NCI-H2029 (cell line): Measurements from ENCODE around the gene CAPN9.
"Not testable (repeated sequence)": the region's sequence is repeated elsewhere in the genome, so short reads cannot be mapped to it uniquely, and the experiment has no call there.

Source experiments
- DNase-seq: peaks from one replicate; lab custom pipeline; 2025; lab: John Stamatoyannopoulos, UW

Gene CAPN9

GRCh38 chr1:230823931-230824381 is 76.8 kb downstream of the CAPN9 start:
- no peak for DNase-seq

- no peak for DNase-seq
These were observed 77.3 kb downstream of the CAPN9 start for GRCh38 chr1:230824551-230824918.

DNA sequence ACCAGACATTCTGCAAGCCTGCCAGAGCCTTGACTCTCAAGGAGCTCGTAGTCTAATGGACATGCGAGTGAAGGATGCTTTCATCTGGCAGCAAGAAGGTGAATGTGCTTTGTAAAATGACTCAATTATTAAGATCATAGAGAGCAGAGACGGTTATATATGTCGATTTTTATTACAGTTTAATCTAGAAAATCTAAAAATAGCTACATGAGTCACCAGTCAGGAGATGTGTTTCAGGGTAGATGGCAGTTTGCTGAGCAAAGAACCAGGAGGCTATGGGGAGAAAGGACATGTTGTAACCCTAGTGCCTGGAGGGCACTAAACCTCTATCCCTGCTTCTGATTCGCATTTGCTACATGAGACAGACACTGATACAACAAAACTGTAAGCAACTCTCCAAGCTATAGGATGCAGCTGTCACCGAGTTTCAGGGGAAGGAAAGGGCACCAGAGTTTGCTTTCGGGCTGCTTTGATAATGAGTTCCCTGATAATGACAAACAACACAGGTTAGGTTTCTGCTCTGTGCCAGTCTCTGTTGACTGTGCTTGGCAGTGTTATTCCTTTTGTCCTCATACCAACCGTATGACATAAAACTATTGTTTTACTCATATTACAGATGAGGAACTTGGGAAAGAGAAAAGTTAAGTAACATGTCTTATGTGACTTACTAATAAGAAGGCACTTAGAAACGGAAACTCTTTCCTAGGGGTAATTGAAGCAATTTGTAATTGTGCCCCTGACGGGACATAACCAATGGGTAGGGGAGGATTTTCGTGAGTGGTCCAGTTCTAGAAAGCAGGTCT is 77.9 kb downstream of the CAPN9 start:
- no peak for DNase-seq

DNA sequence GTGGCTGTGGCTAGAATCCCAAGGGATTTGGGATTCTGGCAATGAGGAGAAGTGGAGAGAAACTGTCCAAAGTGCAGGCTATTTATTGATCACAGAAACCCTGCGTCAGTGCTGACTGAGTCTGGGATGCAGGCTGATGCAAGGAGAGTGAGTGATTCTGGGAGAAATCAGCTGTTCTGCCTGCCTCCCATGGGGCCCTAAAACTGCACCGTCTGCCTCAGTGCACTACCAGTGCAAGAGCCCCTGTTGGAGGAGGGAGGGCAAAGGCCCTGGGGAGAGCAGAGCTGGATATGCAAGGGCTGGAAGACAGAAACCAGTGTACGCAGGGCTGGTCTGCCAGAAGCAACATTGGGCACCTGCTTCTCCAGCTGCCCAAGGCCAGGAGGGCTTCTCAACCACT is 78.6 kb downstream of the CAPN9 start:
- DNase-seq: no peak

- DNase-seq: no peak
These were observed 79.1 kb downstream of the CAPN9 start for GRCh38 chr1:230826166-230826875.

DNA sequence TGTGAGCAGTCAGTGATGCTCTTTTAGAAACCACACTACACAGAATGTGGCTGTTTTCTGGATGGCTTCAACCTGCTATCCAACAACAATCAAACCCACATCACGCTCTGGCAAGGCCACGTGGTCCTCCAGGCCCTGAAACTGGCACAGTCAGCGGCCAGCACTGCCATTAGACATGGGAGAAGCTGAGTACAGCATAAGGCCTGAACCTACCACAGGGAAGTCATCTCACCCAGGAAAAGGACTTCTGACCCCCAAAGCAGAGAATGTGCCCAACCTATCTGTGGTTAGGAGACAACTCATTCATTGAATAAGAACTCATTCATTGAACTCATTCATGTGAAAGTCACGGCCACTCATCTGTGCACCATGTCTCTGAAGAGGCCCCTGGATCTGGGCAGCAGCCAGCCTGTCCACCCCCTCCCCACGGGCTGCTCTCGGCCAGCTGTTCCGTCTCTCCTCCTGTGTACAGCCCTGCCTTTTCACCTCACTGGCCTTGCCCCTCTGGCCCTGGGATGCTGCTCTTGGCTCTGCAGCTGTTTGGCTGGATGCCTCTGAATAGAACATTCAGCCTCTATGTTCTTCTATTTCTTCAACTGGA is 80.0 kb downstream of the CAPN9 start:
- DNase-seq: peak; percentile 3

DNA sequence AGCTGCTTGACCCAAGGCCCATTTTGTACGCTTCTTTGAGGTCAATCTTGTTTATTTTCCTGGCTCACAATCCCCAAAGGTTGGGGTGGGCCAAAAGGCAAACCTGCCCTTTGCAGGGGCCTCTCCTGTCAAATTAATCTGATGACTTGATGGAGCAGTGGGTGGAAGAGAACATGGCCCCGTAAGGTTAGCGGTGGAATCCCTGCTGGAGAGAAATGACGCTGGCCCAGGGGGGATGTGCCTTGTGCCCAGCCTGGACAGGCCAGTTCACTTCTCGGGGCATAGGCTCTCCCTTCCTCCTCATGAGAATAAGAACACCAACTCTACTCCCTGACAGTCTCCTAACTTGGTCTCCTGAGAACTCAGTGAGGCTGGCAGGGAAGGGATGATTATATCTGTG is 80.6 kb downstream of the CAPN9 start:
- no peak for DNase-seq

DNA sequence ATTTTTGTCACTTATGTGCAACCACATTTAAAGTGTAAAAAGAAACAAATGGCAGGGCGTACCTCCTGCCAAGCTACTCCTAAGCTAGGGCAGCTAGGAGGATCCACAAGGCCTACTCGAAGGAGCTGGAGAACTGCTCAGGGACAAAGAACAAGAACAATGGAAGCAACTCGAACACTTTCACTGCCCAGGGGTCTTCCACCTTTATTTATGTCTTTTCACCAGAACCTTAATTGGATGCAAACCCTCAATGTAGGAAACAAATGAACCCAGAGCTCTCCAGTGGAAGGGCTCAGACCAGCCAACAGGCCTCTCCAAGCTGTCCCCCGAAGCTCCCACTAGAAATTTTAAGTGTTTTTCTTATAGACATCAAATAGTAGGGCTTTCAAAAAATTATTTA is 81.2 kb downstream of the CAPN9 start:
- DNase-seq: no peak

- no peak for DNase-seq
These were observed 84.6 kb downstream of the CAPN9 start for GRCh38 chr1:230831771-230832170.

DNA sequence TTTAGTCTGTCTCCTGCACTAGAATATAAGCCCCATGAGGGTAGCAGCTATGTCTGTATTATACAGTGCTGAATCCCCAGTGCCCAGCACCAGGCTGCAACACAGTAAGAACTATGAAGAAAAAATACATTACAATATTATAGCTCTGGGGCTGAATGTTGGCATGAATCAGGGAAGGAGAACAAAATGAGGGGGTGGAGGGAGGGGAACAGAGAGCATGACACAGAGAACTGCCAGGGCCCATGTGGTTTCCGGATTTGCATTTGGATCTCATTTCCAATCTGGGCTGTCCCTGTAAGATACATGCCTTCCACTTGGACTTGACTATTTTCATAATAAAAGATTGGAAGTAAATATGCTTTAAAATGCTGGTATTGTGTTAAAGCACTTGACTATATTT is 85.3 kb downstream of the CAPN9 start:
- DNase-seq: no peak

GRCh38 chr1:230833511-230833910 is 86.3 kb downstream of the CAPN9 start:
- DNase-seq: no peak

DNA sequence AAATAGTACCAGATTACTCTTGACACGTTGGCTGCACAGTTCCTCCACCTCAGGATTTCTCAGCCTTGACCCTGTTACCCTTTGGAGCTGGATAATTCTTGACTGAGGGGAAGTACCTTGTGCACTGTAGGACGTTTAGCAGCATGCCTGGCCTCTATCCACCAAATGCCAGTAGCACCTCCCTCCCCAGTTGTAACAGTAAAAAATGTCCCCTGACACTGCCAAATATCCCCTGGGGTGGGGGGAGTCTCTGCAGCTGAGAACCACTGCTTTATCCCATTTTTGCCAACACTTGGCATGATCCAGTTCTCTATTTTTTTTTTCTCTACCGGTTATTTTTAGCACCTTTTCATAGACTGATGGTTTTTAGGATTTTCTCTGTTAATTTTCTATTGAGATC is 87.1 kb downstream of the CAPN9 start:
- no peak for DNase-seq

DNA sequence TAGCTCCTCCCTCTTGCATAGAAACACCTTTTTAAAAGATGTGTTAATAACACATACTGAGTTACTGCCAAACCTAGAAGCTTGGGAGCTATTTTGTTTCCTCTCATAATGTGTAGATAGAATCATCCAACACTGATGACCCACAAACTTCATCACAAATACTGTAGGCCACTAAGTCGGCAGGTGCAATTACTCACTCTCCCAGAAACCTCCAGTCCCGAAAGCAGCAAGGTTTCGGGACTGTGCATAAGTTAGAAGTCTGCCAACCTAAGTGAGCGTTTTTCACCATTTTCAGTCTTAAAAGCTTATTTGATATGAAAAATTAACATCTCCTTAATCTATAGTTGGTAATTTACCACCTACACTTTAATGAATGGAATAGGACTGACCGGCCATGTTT is 89.2 kb downstream of the CAPN9 start:
- DNase-seq: no peak

- no peak for DNase-seq
These were observed 89.6 kb downstream of the CAPN9 start for GRCh38 chr1:230836793-230837192.

GRCh38 chr1:230839173-230839572 is 92.0 kb downstream of the CAPN9 start:
- no peak for DNase-seq

- DNase-seq: no peak
These were observed 95.6 kb downstream of the CAPN9 start for GRCh38 chr1:230842801-230843200.

DNA sequence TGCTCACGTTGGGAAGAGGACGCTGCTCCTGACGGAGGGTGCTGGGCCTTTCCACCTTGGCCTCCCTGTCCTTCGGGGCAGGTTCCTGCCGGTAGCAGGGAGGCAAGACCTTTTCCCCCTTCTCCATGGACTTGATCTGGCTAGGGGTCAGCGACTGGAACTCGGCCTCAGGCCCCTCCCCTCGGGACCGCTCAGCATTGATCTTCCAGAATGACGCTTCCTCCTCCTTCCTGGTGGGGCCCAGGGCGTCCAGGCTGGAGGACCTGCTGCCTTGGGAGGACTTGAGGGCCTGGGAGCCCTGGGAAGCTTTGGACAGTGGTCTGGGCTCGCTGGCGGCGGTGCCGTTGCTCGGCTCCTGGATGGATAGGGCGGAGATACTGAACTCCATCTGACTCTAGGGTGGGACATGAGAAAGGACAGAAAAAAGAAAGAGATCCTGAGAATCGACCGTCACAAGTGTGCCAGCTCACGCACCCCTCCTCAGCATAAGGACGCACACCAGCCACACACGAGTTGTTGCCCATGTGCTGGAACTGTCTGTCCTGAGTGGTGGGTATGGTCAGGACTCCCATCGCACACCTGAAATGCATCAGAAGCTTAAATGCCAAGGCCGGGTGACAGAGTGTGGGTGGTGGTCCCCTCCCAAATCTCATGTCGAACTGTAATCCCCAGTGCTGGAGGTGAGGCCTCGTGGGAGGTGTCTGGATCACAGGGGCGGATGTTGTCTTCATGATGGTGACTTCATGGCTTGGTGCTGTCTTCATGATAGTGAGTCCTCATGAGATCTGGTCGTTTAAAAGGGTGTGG is 96.5 kb downstream of the CAPN9 start:
- no peak for DNase-seq

DNA sequence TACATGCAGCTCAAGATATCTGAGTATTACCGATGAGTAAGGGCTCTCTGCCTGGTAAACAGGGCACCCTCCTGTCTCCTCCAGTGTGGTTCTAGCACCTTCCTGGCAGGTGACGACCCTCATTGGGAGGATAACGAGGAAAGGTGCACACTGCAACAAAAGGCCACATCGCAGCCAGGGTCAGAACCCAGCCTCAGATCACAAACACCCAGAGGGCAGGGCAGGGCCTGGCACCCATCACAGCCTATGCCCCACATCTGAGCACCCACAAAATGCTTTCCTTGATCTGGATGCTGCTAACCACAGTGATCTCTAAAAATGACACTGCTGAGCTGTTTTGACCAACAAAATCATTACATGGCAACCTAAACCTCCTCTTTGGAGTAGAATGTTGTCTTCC is 97.4 kb downstream of the CAPN9 start:
- DNase-seq: no peak

- DNase-seq: not testable (repeated sequence)
These were observed 98.0 kb downstream of the CAPN9 start for GRCh38 chr1:230845184-230845583.

DNA sequence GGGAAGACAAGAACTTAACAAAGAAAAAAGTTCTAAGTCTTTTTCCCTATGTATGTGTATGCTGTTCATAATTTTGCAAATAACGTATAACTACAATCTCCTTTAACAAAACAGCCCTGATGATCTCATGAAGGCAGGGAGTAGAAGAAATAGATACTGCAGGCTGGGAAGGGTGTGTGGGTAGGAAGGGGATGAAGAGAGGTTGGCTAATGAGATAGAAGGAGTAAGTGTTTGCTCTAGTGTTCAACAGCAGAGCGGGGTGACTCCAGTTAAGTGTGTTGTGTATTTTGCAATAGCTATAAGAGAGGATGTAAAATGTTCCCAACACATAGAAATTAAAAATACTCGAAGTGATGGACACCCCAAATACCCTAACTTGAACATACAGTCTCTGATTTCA is 101.0 kb downstream of the CAPN9 start:
- DNase-seq: peak; percentile 65

DNA sequence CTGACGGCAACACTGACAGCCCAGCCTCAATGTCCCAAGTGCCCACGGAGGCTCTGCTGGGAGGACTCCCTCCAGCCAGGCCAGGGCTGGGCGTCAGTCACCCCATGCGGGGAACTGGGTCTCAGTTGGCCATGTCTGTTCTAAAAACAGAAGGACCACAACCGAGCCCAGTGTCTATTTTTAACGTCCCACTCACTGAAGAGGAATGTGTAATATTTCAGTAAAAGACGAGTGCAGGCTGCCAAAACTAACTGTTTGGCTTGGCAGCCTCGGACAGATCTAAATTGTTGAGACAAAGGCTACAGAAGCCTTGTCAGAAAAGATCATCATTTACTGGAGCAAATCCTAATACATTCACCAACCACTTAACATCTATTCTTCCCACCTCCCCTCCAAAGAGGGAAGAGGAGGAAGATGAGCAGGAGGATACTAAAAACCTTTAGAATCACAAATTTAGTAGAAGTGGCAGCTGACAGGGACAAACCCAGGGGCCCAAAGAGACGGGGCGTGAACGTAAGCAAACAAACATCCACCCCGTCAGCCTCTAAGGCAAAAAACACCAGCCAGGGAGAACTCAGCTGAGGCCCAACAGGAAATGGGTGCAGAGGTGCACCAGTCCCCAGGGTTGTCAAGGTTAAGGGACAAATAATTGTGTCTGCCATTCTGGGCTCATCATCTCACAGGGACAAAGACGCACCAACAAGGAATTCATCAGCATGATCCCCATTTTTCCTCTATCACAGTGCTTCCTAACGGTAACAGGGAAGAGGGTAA is 102.5 kb downstream of the CAPN9 start:
- DNase-seq: peak; percentile 63

GRCh38 chr1:230850547-230850946 is 103.4 kb downstream of the CAPN9 start:
- DNase-seq: no peak
